Measurements from ENCODE around the gene GBA2.

DNA sequence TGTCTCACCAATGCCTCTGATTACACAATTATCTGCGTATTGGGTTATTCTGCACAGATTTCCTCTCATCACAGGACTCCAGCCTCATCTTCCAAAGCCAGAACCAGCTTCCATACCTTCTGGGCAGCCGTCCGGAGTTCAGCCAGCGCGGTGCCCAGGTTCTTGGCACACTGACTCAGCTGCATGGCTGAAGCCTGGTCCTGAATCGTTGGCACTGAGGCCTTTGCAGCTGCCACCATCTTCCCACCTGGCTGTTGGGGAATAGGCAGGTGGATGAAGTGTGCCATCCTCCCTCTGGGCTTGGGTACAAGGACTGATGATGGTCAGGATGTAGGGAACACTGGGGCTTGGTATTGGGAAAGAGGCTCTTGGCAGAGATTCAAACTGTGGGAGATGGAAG is 34.9 kb downstream of the GBA2 start:
- TF ChIP-seq CTCF (IDR thresholded peaks at IDR 0.05) (no peak), POLR2AphosphoS5 (IDR thresholded peaks at IDR 0.05; ENCODE audit: insufficient read depth in 1 of 2, low read depth in 1 of 2) (peak in 1 of 2 donors; percentile 10)
